WERI-Rb-1 (cell line): ENCODE data around the gene HOXB2.

ENCODE experiments used
- DNase-seq: peaks from one replicate; pipeline ENCODE4 v3.0.0-alpha.2; 2020
- H3K27ac ChIP-seq: fragments of 250-450 bp; sonication (Bioruptor Pico); 2 replicates; pipeline ENCODE4 v1.5.1; 2020; ENCODE audit warnings: mild to moderate bottlenecking, moderate library complexity
- H3K27me3 ChIP-seq: fragments of 250-450 bp; sonication (Bioruptor Pico); 2 replicates; pipeline ENCODE4 v1.5.1; 2021; ENCODE audit warnings: mild to moderate bottlenecking, low read depth, moderate library complexity; ENCODE audit not compliant: insufficient read depth, severe bottlenecking
- H3K36me3 ChIP-seq: fragments of 250-450 bp; sonication (Bioruptor Pico); 2 replicates; pipeline ENCODE4 v1.5.1; 2020; ENCODE audit warnings: mild to moderate bottlenecking, moderate library complexity
- H3K4me3 ChIP-seq: 2 replicates; pipeline ENCODE4 v1.5.1; 2011; ENCODE audit warnings: low read depth, mild to moderate bottlenecking, control low read depth, low read length
- H3K9me3 ChIP-seq: fragments of 250-450 bp; sonication (Bioruptor Pico); 2 replicates; pipeline ENCODE4 v1.5.1; 2021; ENCODE audit warnings: mild to moderate bottlenecking, moderate library complexity; ENCODE audit not compliant: severe bottlenecking
- TF ChIP-seq, protein P1 (sequence below): IDR thresholded peaks from 2 replicates; pipeline ENCODE4 v1.5.1; 2011; ENCODE audit warnings: low read depth, mild to moderate bottlenecking, control low read depth, inconsistent platforms, low read length

The HOXB2 gene

DNA sequence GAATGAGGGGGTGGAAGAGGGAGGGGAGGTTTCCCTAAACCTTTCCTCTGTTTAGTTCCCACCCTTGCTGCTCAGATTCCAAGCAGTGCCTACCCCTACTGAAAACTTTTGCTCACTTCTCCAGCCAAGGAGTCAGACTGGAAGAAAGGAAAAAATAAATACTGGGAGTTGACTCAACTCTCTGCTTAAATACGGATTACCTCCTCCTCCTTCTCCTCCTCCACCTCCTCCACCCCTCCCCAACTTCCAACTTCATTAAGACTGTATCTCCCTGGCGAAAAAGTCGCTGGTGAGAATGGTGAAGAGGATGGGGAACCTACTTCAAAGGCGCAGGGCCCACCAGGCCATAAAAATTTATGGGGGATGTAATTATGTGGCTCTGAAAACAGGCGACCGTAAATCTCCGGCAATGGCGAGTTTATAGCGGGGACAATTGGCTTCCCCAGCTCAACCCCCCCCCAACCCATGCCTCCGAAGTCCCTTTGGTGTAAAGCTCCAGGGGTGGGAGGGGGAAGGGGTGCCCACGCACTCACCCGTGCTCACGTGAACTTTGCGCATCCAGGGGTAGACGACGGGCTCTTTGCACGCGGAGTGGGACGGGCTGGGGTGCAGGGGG is 32.5 kb upstream of the HOXB2 start:
- DNase-seq, result no peak
- peaks cover 93% of the 10 kb centered on the region for H3K27me3 ChIP-seq

DNA sequence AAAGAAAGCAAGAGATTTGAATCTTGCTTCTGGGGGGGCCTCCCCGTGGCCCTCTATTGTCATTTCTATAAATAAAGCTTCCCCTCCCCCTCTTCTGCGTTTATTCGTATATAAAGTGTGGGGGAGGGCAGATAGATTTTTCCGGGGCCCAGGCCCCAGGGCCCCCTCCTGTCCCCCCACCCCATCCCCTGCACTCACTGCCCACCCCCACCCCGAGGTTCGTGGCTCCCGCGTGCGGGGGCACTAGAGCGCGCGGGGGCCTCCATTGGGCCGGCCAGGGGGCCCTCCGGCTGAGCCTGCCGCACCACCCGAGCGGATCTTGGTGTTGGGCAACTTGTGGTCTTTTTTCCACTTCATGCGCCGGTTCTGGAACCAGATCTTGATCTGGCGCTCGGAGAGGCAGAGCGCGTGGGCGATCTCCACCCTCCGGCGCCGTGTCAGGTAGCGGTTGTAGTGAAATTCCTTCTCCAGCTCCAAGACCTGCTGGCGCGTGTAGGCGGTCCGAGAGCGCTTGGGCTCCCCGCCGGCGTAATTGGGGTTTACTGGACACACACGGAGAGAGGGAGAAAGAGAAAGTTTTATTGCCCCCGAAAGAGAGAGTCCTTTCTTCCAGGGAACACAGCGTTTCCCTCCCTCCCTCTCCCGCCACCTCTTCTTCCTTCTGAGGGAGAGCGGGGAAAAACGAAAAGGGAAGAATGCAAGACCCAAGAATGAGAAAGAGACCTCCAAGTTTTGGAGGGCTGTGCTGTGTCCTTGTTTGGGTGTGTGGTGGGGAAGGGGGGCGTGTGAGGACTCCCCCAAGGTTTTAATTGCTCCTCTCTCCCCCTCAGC is 31.8 kb upstream of the HOXB2 start:
- TF ChIP-seq, protein P1, sequence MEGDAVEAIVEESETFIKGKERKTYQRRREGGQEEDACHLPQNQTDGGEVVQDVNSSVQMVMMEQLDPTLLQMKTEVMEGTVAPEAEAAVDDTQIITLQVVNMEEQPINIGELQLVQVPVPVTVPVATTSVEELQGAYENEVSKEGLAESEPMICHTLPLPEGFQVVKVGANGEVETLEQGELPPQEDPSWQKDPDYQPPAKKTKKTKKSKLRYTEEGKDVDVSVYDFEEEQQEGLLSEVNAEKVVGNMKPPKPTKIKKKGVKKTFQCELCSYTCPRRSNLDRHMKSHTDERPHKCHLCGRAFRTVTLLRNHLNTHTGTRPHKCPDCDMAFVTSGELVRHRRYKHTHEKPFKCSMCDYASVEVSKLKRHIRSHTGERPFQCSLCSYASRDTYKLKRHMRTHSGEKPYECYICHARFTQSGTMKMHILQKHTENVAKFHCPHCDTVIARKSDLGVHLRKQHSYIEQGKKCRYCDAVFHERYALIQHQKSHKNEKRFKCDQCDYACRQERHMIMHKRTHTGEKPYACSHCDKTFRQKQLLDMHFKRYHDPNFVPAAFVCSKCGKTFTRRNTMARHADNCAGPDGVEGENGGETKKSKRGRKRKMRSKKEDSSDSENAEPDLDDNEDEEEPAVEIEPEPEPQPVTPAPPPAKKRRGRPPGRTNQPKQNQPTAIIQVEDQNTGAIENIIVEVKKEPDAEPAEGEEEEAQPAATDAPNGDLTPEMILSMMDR, result no peak
- H3K36me3 ChIP-seq, result no peaks in the 10 kb centered on the region
- peaks cover 9% of the 10 kb centered on the region for H3K9me3 ChIP-seq
- H3K27ac ChIP-seq, result no peak overlapping the region
- H3K4me3 ChIP-seq, result no peak overlapping the region
- H3K27me3 ChIP-seq, result peaks cover 93% of the 10 kb centered on the region
- DNase-seq, result no peak

More for the DNA sequence above, 32.5 kb upstream of the HOXB2 start:
- no peak overlapping the region for H3K27ac ChIP-seq
- peak overlapping the region; percentile 8 for H3K4me3 ChIP-seq
- TF ChIP-seq, protein P1, result no peak
- no peaks in the 10 kb centered on the region for H3K36me3 ChIP-seq
- peaks cover 14% of the 10 kb centered on the region for H3K9me3 ChIP-seq

DNA sequence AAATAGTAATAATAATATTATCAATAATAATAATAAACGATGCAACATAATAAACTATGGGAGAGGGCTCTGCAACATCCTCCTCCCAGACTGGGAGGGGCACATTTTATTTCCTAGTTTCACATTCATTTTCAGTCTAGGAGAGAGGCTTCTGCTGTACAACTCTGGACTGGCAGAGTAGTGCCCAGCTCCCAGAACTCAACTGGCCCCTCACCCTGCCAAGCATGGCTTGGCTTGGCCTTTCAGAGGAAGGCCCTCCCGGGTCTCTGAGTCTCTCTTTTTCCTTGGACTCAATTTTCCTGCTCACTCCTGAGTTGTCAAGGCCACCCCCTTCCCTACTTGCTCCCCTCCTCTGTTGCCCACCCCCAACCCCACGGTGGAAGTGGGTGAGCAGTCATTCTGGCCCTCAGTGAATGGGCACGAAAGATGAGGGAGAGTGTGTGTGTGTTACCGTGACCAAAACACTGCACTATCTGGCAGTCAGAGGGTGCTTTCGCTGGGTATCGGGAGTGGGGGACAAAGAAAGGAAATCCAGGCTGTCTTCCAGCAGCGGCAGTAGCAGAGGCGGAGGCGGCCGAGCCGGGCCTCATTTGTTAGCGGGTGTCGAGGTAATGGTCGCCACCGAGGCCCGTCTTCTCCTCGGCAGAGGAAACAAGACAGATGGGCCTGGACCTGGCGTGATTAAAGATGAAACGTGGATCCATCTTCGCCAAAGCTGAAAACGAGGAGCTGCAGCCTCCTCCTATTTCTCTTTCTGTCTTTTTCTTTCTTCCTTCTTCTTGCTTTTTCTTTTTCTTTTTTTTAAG is 31.0 kb upstream of the HOXB2 start:
- Histone ChIP-seq H3K36me3 (no peaks in the 10 kb centered on the region), H3K4me3 (no peak overlapping the region), H3K27ac (no peak overlapping the region), H3K9me3 (peaks cover 4% of the 10 kb centered on the region), H3K27me3 (peaks cover 93% of the 10 kb centered on the region)
- DNase-seq, result no peak
- TF ChIP-seq, protein P1, result no peak

DNA sequence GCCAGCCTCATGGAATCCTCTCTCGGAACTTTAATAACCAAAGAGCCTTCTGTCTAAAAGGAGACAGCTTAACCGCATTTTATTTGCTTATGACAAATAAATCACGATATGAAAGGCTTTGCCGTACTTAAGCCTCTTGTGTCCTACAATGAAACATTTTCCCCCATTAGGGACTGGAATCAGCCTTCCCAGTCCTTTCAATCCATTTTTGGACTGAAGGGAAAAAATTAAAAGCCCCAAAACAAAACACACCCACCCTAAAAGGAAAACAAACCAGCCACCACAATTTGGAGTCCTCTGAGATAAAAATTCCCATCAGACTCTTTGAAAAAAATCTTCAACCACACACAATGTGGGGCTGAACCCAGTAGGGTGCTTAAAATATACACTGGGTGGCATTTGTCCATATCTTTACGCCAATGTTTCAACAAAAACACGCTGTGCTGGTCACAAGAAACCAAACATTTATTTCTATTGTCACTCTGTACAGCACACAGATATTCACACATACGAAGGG is 30.2 kb upstream of the HOXB2 start:
- no peaks in the 10 kb centered on the region for H3K36me3 ChIP-seq
- peaks cover 4% of the 10 kb centered on the region for H3K9me3 ChIP-seq
- TF ChIP-seq, protein P1, result no peak
- H3K27ac ChIP-seq, result no peak overlapping the region
- no peak overlapping the region for H3K4me3 ChIP-seq
- peaks cover 93% of the 10 kb centered on the region for H3K27me3 ChIP-seq
- DNase-seq, result no peak

DNA sequence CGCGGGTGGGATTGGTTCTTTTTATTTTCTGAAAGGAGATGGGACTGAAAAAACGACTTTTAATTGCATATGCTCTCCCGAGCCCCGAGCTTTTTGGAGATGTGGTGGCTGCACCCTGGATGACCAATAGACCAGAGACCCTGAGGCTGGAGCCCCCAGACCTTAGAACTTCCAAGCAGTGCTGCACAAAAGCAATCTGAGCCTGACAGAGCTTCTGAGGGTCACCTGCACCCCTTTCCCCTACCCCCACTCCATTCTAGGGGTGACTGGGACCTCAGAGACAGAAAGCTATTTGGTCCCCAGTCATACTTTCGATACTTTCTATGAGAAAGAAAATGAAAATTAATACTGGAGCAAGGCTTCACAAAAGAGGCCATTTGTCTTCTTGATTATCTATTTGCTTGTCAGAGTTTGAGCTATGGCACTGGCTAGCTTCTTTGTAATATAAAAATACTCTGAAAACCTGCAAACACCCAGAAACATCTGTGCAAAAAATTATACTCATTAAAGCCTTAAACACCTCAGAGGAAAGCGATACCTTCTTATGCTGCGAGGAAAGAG is 29.7 kb upstream of the HOXB2 start:
- no peak overlapping the region for H3K4me3 ChIP-seq
- H3K27ac ChIP-seq, result no peak overlapping the region

More for the DNA sequence above, 29.7 kb upstream of the HOXB2 start:
- DNase-seq, result no peak
- Histone ChIP-seq H3K36me3 (no peaks in the 10 kb centered on the region), H3K9me3 (peaks cover 2% of the 10 kb centered on the region), H3K27me3 (peaks cover 93% of the 10 kb centered on the region)
- TF ChIP-seq, protein P1, result no peak
